ENCODE measurements around the gene SPINK9. TPM values are rescaled to one million over a fixed set of nuclear protein-coding genes. Genes with fewer than 3 reads are reported as not detected.
"Not testable (repeated sequence)": the region's sequence is repeated elsewhere in the genome, so short reads cannot be mapped to it uniquely, and the experiment has no call there.

SPINK9 gene
- total RNA-seq, 6 donors from 2014 or later, result not detected

DNA sequence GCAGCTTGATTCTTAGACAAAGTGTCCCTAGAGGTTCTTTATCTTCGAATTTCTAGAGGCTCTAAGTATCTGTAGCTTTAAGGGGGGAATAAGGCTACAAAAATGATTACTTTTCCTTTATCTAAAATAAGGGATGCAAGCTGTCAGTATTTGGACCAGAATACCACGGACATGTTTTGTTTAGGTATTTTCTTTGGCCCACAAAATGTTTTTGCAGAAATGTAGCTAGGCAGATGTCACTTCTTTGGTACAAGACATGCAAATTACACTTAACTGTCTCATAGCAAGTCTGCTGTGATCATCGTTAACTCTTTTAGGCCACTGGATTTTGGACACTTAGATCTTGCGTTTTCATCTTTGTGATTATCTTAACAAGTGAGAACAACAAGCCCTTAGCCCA is 20.6 kb upstream of the SPINK9 start:
- no peaks in the 10 kb centered on the region for H3K27me3 ChIP-seq

DNA sequence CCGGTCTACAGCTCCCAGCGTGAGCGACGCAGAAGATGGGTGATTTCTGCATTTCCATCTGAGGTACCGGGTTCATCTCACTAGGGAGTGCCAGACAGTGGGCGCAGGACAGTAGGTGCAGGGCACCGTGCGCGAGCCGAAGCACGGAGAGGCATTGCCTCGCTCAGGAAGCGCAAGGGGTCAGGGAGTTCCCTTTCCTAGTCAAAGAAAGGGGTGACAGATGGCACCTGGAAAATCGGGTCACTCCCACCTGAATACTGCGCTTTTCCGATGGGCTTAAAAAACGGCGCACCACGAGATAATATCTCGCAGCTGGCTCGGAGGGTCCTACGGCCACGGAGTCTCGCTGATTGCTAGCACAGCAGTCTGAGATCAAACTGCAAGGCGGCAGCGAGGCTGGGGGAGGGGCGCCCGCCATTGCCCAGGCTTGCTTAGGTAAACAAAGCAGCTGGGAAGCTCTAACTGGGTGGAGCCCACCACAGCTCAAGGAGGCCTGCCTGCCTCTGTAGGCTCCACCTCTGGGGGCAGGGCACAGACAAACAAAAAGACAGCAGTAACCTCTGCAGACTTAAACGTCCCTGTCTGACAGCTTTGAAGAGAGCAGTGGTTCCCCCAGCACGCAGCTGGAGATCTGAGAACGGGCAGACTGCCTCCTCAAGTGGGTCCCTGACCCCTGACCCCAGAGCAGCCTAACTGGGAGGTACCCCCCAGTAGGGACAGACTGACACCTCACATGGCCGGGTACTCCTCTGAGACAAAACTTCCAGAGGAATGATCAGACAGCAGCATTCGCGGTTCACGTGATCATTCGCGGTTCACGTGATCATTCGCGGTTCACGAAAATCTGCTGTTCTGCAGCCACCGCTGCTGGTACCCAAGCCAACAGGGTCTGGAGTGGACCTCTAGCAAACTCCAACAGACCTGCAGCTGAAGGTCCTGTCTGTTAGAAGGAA is 15.1 kb upstream of the SPINK9 start:
- not testable (repeated sequence) for H3K27me3 ChIP-seq; H3K9me3 ChIP-seq; H3K4me1 ChIP-seq; H3K36me3 ChIP-seq; H3K27ac ChIP-seq; ATAC-seq (ENCODE audit: low FRiP score in 2 of 2)
- peak overlapping the region in 3 of 4 donors; percentile 36 to 42 (median 41) for H3K4me3 ChIP-seq
- WGBS, 2 donors, result 19 to 78% methylated on average over 26 to 30 of the region's 42 CpGs
- DNase-seq, result peak; percentile 23 to 39

More for the DNA sequence above, 20.6 kb upstream of the SPINK9 start:
- H3K27ac ChIP-seq, result no peak overlapping the region
- H3K9me3 ChIP-seq, result no peaks in the 10 kb centered on the region
- WGBS, 2 donors, result 69 to 74% methylated on average over 4 of the region's 4 CpGs
- no peak for TF ChIP-seq CTCF (IDR thresholded peaks at IDR 0.05)
- H3K36me3 ChIP-seq, result no peaks in the 10 kb centered on the region
- no peak for DNase-seq
- H3K4me3 ChIP-seq, result no peak overlapping the region
- no peak for ATAC-seq (ENCODE audit: low FRiP score in 2 of 2)
- H3K4me1 ChIP-seq, result no peaks in the 10 kb centered on the region

DNA sequence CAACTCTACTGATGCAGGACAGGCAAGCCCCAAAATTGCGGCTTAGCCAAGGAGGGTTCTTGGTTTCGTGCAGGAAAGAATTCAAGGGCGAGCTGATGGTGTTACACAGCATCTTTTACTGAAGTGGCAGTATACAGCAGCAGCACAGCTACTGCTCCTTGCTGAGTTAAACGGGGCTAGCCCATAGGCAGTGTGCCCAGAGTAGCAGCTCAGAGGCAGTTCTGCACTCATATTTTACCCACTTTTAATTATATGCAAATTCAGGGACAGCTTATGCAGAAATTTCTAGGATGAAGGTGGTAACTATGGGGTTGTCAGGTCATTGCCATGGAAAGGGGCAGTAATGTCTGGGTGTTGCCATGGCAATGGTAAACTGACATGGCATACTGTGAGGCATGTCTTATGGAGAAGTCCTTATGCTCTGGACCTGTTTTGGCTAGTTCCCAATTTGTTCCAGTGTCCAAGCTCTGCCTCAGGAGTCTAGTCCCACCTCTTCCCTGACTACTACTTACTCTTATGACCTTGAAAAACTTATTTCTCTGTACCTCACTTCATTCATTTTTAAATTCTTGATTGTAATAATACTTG is 2.0 kb upstream of the SPINK9 start:
- H3K4me1 ChIP-seq, result no peaks in the 10 kb centered on the region
- H3K36me3 ChIP-seq, result no peaks in the 10 kb centered on the region
- WGBS, 2 donors, result 94 to 98% methylated on average over 4 of the region's 4 CpGs
- ATAC-seq (ENCODE audit: low FRiP score in 2 of 2), result no peak
- H3K4me3 ChIP-seq, result no peak overlapping the region
- DNase-seq, result no peak
- H3K27me3 ChIP-seq, result no peaks in the 10 kb centered on the region
- H3K27ac ChIP-seq, result no peak overlapping the region
- TF ChIP-seq EP300 (IDR thresholded peaks at IDR 0.05), result no peak
- TF ChIP-seq POLR2AphosphoS5 (IDR thresholded peaks at IDR 0.05), result no peak
- no peak for TF ChIP-seq POLR2A (IDR thresholded peaks at IDR 0.05)
- TF ChIP-seq CTCF (IDR thresholded peaks at IDR 0.05), result no peak
- H3K9me3 ChIP-seq, result no peaks in the 10 kb centered on the region

DNA sequence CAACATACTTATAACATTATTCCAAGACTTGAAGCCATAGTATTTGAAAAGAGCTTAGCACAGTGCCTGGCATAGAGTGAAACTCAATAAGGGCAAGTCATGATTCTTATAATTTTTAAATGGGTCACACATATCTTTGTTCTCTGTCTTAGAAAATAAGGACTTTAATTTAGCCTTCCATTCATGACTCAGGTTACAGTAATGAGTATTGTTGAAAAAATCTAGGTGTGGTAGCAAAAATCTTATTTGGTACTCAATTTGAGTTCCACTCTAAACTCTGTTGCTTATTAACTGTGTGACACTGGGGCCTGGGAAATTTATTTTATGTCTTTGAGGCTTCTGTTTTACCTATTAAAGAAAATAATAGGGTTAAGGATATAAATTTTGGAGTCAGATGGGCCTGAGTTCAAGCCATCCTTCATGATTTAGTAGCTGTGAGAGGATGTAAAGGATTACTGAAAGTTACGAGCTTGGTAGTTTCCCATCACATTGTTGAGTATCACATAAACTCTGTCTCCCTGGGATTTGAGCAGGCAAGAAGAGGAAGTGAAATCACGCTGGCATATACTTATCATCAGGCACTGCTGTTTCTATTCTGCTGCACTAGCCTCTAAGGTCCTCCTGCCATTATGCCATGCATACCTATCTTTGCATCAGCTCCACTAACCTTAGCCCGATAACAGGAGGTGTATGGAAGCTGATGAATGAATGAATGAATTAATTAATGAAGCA is 1.5 kb downstream of the SPINK9 start:
- whole genome bisulfite sequencing, 2 donors, result 79 to 94% methylated on average over 3 of the region's 3 CpGs
- H3K36me3 ChIP-seq, result no peaks in the 10 kb centered on the region
- DNase-seq, result no peak
- no peak for ATAC-seq (ENCODE audit: low FRiP score in 2 of 2)
- H3K27ac ChIP-seq, result no peak overlapping the region
- no peaks in the 10 kb centered on the region for H3K27me3 ChIP-seq
- H3K4me1 ChIP-seq, result no peaks in the 10 kb centered on the region
- no peak for TF ChIP-seq POLR2A (IDR thresholded peaks at IDR 0.05)
- no peak for TF ChIP-seq POLR2AphosphoS5 (IDR thresholded peaks at IDR 0.05)
- TF ChIP-seq CTCF (IDR thresholded peaks at IDR 0.05), result no peak
- TF ChIP-seq EP300 (IDR thresholded peaks at IDR 0.05), result no peak
- H3K9me3 ChIP-seq, result no peaks in the 10 kb centered on the region
- H3K4me3 ChIP-seq, result no peak overlapping the region

- no peak for DNase-seq
- Histone ChIP-seq H3K4me3 (no peak overlapping the region), H3K4me1 (peaks cover 0 to 4% (median 0%) of the 10 kb centered on the region in 4 donors), H3K27ac (no peak overlapping the region), H3K27me3 (no peaks in the 10 kb centered on the region), H3K36me3 (no peaks in the 10 kb centered on the region), H3K9me3 (no peaks in the 10 kb centered on the region)
- 95 to 98% methylated on average over 2 of the region's 2 CpGs for WGBS, 2 donors
- TF ChIP-seq EP300 (IDR thresholded peaks at IDR 0.05) (no peak), POLR2AphosphoS5 (IDR thresholded peaks at IDR 0.05) (no peak), CTCF (IDR thresholded peaks at IDR 0.05) (no peak), POLR2A (IDR thresholded peaks at IDR 0.05) (no peak)
- no peak for ATAC-seq (ENCODE audit: low FRiP score in 2 of 2)
Measured at GRCh38 chr5:148342371-148343045, 7.1 kb downstream of the SPINK9 start.

Data from upper lobe of left lung (tissue), 6 donors.